Stimulated activated CD4-positive, alpha-beta T cell treated with anti-CD3 and anti-CD28 coated beads, Interleukin-2, amount 100 ng/mL, for 48 hours (primary cell): Measurements from ENCODE around the gene RSPRY1.
"Not testable (repeated sequence)": the region's sequence is repeated elsewhere in the genome, so short reads cannot be mapped to it uniquely, and the experiment has no call there.

Experiments used
- DNase-seq, 2 donors: peaks; one replicate each; pipeline ENCODE4 v3.0.0-alpha.2; 2020

Gene RSPRY1

DNA sequence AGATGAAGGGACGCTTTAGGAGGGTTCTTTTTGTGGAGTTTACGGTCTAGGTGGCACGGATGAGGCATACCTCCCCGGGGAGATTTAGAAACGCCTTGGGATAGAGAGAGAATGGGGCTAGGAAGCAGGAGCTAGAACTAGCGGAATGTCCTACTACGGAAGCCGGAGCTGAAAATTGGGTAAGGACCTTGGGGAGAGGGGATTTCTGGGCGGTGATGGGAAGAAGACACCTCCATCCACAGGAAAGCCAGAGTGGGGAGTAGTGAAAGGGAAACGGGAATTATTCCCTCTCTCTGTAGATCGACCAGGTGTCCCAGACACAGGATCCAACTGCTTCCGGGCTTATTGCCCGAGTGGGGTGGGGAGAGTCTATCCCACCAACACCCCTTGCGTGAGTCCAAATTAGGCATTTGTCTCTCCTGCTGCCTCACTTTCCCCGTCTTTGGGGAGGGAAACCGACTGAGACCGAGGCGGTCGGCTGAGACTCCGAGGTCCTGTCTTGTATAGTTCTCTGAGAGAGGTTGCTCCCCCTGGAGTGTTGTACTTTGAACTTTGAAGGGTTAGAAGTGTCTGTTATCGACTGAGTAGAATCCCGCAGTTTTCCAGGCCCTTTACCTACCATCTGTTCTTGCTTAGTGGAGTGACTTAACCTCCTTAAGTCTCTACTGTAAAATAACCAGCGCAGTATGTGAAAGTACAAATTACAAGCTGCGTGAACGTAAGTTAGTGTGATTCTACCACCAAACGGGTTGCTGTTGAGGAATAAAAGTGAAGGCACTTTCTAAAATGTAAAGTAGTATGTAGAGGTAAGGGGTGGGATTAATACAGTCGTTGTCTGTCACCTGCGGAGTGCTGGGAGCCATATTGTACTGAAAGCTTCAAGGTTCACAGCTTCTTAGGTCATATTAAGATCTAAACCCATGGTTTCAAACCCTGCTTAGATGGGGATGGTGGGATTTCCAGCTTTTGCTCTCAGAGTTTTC lies 1.0 kb downstream of the RSPRY1 start:
- DNase-seq: no peak

- not testable (repeated sequence) for DNase-seq
These were observed 2.0 kb downstream of the RSPRY1 start for GRCh38 chr16:57187902-57188710.

DNA sequence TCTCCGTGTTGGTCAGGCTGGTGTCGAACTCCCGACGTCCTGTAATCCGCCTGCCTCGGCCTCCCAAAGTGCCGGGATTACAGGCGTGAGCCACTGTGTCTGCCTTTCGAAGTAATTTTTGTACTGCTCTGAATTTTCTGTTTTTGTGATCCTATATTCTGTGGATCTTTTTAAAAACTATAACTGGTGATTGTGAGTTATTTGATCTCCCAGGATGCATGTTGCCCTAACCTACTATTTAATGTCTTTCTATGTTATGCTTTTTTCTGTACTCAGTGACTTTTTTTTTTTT lies 2.5 kb downstream of the RSPRY1 start:
- DNase-seq: no peak

DNA sequence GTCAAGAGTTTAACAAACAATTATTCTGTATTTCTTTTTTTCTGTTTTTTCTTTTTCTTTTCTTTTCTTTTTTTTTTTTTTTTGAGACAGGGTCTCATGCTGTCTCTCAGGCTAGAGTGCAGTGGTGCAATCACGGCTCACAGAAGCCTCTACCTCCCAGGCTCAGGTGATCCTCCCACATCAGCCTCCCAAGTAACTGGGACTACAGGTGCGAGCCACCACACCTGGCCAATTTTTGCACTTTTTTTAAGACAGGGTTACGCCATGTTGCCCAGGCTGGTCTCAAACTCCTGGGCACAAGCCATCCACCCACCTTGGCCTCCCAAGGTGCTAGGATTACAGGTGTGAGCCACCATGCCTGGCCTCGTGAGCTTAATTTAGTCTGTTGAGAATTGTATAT lies 3.4 kb downstream of the RSPRY1 start:
- not testable (repeated sequence) for DNase-seq

DNA sequence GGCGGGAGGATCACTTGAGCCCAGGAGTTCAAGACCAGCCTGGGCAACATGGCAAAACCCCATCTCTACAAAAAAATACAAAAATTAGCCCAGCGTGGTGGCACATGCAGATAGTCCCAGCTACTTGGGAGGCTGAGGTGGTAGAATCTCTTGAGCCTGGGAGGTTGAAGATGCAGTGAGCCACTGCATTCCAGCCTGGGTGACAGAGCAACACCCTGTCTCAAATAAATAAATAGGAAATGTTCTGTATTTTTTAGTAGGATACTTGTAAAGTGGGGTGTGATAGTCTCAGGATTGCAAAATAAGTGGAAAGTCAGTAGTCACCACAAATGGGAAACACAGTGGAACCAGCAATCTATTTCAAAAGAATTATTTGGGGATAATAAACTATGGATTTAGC lies 4.0 kb downstream of the RSPRY1 start:
- DNase-seq: no peak

GRCh38 chr16:57191056-57191571 lies 5.0 kb downstream of the RSPRY1 start:
- DNase-seq: no peak

DNA sequence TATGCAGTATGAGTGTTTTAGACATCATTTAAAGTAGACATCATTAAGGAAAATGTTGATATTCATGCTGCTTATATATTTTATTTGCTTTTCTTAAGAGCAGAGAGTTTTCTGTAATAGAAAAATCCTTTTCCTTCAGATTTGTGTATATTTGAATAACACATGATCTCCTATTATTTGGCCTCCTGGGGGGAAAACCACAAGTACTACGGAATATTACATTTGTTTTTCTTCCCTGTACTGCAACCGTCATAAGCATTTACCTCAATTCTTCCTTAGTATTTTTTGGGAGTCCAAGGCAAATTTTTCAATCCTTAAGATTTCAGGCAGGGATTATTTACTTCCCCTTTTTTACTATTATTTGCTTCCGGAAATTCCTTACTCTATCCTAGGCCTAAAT lies 6.0 kb downstream of the RSPRY1 start:
- no peak for DNase-seq

GRCh38 chr16:57192720-57193486 lies 6.8 kb downstream of the RSPRY1 start:
- DNase-seq: no peak

DNA sequence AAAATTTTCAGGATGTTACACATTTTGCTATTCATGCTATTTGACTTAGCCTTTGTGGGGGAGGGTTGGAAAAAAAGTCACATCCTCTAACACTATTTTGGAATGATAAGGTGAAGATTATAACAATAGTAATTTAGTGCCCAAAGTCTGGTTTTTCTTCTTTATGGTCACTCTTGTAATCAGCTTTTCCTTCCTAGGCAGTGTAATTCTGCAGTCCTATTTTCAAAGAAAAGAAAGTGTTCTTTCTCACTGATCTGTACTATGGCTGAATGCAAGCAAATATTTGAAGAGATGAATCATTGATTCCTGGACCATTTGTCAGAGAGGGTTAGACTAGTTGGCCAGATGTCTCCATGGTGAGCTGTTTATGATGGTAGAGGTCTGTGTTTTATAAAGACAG lies 8.4 kb downstream of the RSPRY1 start:
- DNase-seq: no peak

DNA sequence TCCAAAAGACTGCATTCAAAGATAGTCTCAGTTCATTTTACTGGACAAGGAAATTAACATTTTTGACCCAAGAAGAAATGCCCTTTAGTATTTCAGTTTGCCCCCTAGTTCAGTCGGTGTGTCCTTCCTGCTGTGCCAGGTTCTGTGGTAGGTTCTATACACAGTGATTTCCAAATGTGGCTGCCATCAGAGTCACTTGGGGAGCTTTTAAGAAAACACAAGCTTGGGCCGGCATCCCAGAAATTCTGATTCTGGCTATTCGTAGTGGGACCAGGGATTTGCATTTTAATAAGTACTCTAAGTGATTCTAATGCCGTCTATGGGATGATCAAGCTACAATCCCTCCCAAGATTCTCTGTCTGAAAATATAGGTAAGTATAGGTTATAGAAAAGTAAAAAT lies 10.2 kb downstream of the RSPRY1 start:
- DNase-seq: no peak

DNA sequence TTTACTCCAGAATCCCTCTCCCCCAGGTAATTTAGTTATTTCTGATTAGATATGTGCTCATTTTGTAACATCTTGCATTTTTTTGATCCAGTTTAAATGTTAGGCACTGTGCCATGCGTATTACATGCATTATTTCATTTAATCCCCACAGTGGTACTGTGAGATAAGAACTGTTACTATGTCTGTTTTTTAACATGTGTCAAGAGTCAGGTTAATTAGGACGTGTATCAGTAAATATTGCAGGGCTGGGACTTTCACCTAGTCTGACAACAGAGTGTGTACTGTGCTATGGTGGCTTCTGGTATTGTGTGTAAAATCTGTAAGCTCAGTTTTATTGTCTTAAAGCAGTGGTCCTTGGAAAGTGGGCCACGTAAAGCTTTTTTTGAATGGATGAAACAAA lies 10.6 kb downstream of the RSPRY1 start:
- DNase-seq: no peak

GRCh38 chr16:57200321-57200720 lies 14.2 kb downstream of the RSPRY1 start:
- DNase-seq: not testable (repeated sequence)

DNA sequence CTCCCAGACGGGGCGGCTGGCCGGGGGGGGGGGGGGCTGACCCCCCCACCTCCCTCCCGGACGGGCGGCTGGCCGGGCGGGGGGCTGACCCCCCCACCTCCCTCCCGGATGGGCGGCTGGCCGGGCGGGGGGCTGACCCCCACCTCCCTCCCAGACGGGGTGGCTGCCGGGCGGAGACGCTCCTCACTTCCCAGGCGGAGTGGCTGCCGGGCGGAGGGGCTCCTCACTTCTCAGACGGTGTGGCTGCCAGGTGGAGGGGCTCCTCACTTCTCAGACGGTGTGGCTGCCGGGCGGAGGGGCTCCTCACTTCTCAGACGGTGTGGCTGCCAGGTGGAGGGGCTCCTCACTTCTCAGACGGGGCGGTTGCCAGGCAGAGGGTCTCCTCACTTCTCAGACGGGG lies 14.8 kb downstream of the RSPRY1 start:
- not testable (repeated sequence) for DNase-seq

- DNase-seq: no peak
These were observed 16.2 kb downstream of the RSPRY1 start for GRCh38 chr16:57202095-57202886.

- no peak for DNase-seq
These were observed 17.3 kb downstream of the RSPRY1 start for GRCh38 chr16:57203451-57203850.

DNA sequence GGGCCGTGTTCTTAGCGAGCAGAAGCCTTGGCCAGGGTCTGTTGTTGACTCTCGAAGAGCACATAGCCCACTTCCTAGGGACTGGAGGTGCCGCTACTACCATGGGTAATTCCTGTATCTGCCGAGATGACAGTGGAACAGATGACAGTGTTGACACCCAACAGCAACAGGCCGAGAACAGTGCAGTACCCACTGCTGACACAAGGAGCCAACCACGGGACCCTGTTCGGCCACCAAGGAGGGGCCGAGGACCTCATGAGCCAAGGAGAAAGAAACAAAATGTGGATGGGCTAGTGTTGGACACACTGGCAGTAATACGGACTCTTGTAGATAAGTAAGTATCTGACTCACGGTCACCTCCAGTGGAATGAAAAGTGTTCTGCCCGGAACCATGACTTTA lies 18.5 kb downstream of the RSPRY1 start:
- DNase-seq: no peak

- no peak for DNase-seq
These were observed 22.8 kb downstream of the RSPRY1 start for GRCh38 chr16:57208926-57209325.

DNA sequence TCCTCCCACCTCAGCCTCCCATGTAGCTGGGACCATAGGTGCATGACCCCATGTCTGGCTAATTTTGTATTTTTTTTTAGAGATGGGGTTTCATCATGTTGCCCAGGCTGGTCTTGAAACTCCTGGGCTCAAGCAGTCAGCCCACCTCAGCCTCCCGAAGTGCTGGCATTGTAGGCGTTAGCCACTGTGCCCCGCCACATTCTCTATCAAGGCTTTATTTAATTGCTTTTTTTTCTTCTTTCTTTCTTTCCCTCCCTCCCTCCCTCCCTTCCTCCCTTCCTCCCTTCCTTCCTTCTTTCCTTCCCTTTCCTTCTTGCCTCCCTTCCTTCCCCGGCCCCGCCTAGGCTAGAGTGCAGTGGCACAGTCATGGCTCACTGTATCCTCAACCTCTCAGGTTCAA lies 23.7 kb downstream of the RSPRY1 start:
- DNase-seq: no peak

GRCh38 chr16:57213462-57213861 lies 27.3 kb downstream of the RSPRY1 start:
- no peak for DNase-seq

GRCh38 chr16:57216968-57217367 lies 30.8 kb downstream of the RSPRY1 start:
- DNase-seq: no peak

DNA sequence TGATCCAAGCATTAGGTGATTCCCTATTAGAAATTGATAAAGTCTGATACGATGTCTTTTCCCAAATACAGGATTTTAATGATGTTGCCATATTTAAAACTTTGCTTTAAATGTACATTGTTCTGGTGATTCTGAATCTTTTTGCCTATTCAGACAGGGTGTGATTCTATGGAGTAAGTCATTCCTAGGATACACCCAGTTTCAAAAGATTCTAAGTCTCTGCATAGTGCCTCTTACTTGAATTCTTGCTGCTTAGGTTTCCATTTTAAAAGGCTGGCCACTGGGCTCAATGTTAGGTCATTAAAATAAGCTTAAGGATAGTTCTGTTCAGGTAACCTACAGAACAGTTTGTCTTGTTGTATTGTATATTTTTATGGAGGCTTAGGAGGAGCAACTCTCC lies 36.9 kb downstream of the RSPRY1 start:
- no peak for DNase-seq

DNA sequence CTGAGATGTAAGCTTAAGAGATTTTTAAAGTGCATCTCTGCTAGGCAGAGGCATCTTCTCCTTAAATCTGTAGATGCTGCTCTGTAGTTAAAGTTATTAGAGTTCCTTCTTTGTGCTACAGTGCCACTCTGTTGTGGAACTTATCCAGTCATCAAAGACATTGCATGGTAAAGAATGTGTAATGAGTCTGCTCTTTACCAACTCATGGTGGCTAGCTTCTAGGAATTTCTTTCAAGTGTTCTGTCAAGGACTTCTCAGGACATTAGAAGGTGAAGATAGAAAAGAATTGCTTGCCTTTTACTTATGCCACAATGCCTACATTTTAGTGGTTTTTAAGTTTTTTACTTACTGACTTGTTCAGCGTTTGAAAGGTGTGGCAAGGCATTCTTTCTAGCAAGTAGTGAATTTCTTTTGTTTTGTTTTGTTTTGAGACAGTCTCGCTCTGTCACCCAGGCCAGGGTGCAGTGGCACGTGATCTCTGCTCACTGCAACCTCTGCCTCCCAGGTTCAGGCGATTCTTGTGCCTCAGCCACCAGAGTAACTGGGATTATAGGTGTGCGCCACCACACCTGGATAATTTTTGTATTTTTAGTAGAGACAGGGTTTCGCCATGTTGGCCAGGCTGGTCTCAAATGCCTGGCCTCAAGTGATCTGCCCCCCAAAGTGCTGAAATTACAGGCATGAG lies 38.7 kb downstream of the RSPRY1 start:
- no peak for DNase-seq
